ACC112 (cell line): Measurements from ENCODE around the gene CAMTA1.
"Not testable (repeated sequence)": the region's sequence is repeated elsewhere in the genome, so short reads cannot be mapped to it uniquely, and the experiment has no call there.

Experiments
- H2AFZ ChIP-seq: fragments of 200-600 bp; sonication (generic); one replicate; pipeline ENCODE4 v1.6.0; 2017; ENCODE audit warnings: antibody characterized with exemption, low read length; ENCODE audit not compliant: unreplicated experiment
- H3K27ac ChIP-seq: fragments of 200-600 bp; sonication (generic); 2 replicates; pipeline ENCODE4 v1.5.1; 2014; ENCODE audit warnings: low read depth, mild to moderate bottlenecking, antibody characterized with exemption, low read length, moderate library complexity
- H3K27me3 ChIP-seq: fragments of 200-600 bp; sonication (generic); 2 replicates; pipeline ENCODE4 v1.6.1; 2014; ENCODE audit warnings: mild to moderate bottlenecking, antibody characterized with exemption, low read length, moderate library complexity, mixed read lengths; ENCODE audit not compliant: insufficient read depth
- H3K36me3 ChIP-seq: fragments of 200-600 bp; sonication (generic); 2 replicates; pipeline ENCODE4 v1.6.1; 2016; ENCODE audit warnings: mild to moderate bottlenecking, antibody characterized with exemption, low read length, moderate library complexity, mixed read lengths; ENCODE audit not compliant: insufficient read depth
- H3K4me1 ChIP-seq: fragments of 200-600 bp; sonication (generic); one replicate; pipeline ENCODE4 v1.6.1; 2016; ENCODE audit warnings: low read length, mixed read lengths; ENCODE audit not compliant: insufficient read depth, unreplicated experiment, control insufficient read depth
- H3K4me3 ChIP-seq: fragments of 200-600 bp; sonication (generic); 2 replicates; pipeline ENCODE4 v1.5.1; 2014; ENCODE audit warnings: mild to moderate bottlenecking, low read depth, low read length
- H3K79me2 ChIP-seq: fragments of 200-600 bp; sonication (generic); one replicate; pipeline ENCODE4 v1.6.0; 2016; ENCODE audit warnings: low read length; ENCODE audit not compliant: control insufficient read depth, unreplicated experiment, insufficient read depth

The CAMTA1 gene

GRCh38 chr1:7680955-7681268 lies 895.7 kb downstream of the CAMTA1 start:
- Histone ChIP-seq H3K36me3 (no peaks in the 10 kb centered on the region), H2AFZ (peak overlapping the region; percentile 57)

GRCh38 chr1:7681401-7681800 lies 896.1 kb downstream of the CAMTA1 start:
- Histone ChIP-seq H3K4me1 (no peaks in the 10 kb centered on the region), H3K36me3 (no peaks in the 10 kb centered on the region), H3K27me3 (peaks cover 32% of the 10 kb centered on the region), H3K4me3 (no peak overlapping the region; the same call in 1 of the 2 replicates), H3K27ac (no peak overlapping the region), H2AFZ (no peak overlapping the region), H3K79me2 (no peaks in the 10 kb centered on the region)

More at GRCh38 chr1:7680955-7681268, 895.7 kb downstream of the CAMTA1 start:
- Histone ChIP-seq H3K27me3 (peaks cover 32% of the 10 kb centered on the region), H3K27ac (no peak overlapping the region), H3K79me2 (no peaks in the 10 kb centered on the region), H3K4me1 (no peaks in the 10 kb centered on the region), H3K4me3 (peak overlapping the region; percentile 91)

GRCh38 chr1:7683521-7683920 lies 898.3 kb downstream of the CAMTA1 start:
- H3K79me2 ChIP-seq: no peaks in the 10 kb centered on the region
- no peak overlapping the region for H3K4me3 ChIP-seq
- no peak overlapping the region for H3K27ac ChIP-seq
- H3K4me1 ChIP-seq: no peaks in the 10 kb centered on the region
- no peaks in the 10 kb centered on the region for H3K36me3 ChIP-seq
- no peak overlapping the region for H2AFZ ChIP-seq
- H3K27me3 ChIP-seq: peaks cover 44% of the 10 kb centered on the region

DNA sequence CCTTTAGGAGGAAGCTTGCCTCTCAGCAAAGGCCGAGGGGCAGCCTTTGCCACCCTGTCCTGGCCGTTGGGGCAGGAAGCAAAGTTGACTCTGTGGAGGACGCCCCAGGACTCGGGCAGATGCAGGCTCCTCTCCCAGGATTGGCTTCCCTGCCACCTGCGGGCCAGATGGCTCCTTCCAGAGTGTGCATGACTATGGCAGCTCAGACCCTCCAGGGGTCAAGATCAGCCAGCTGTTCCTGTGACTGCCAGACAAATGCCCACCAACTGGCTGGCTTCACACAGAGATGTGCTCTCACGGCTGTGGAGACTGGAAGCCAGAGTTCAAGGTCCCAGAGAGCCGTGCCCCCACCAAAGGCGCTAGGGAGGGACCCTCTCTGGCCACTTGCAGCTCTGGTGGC lies 898.9 kb downstream of the CAMTA1 start:
- Histone ChIP-seq H2AFZ (no peak overlapping the region), H3K79me2 (no peaks in the 10 kb centered on the region), H3K27ac (no peak overlapping the region), H3K27me3 (peaks cover 39% of the 10 kb centered on the region), H3K4me3 (no peak overlapping the region), H3K4me1 (no peaks in the 10 kb centered on the region), H3K36me3 (no peaks in the 10 kb centered on the region)

GRCh38 chr1:7684861-7685635 lies 899.8 kb downstream of the CAMTA1 start:
- Histone ChIP-seq H3K36me3 (no peaks in the 10 kb centered on the region), H3K4me1 (no peaks in the 10 kb centered on the region), H3K79me2 (no peaks in the 10 kb centered on the region), H2AFZ (no peak overlapping the region), H3K27me3 (peaks cover 41% of the 10 kb centered on the region), H3K27ac (no peak overlapping the region), H3K4me3 (no peak overlapping the region)

- Histone ChIP-seq H3K79me2 (no peaks in the 10 kb centered on the region), H3K27ac (no peak overlapping the region), H3K36me3 (no peaks in the 10 kb centered on the region), H3K4me1 (no peaks in the 10 kb centered on the region), H2AFZ (no peak overlapping the region), H3K4me3 (no peak overlapping the region), H3K27me3 (peaks cover 47% of the 10 kb centered on the region)
Measured at GRCh38 chr1:7686301-7686850, 901.1 kb downstream of the CAMTA1 start.

GRCh38 chr1:7687411-7687810 lies 902.2 kb downstream of the CAMTA1 start:
- Histone ChIP-seq H3K4me1 (no peaks in the 10 kb centered on the region), H3K79me2 (no peaks in the 10 kb centered on the region), H2AFZ (no peak overlapping the region), H3K27me3 (peaks cover 55% of the 10 kb centered on the region), H3K4me3 (no peak overlapping the region), H3K36me3 (no peaks in the 10 kb centered on the region), H3K27ac (no peak overlapping the region)

- no peak overlapping the region for H3K4me3 ChIP-seq
- H2AFZ ChIP-seq: no peak overlapping the region
- H3K36me3 ChIP-seq: no peaks in the 10 kb centered on the region
- no peak overlapping the region for H3K27ac ChIP-seq
- peaks cover 68% of the 10 kb centered on the region for H3K27me3 ChIP-seq
- no peaks in the 10 kb centered on the region for H3K4me1 ChIP-seq
- no peaks in the 10 kb centered on the region for H3K79me2 ChIP-seq
Measured at GRCh38 chr1:7688659-7689058, 903.4 kb downstream of the CAMTA1 start.

- not testable (repeated sequence) for H3K36me3 ChIP-seq, H2AFZ ChIP-seq, H3K4me3 ChIP-seq, H3K4me1 ChIP-seq, H3K79me2 ChIP-seq, H3K27ac ChIP-seq
- peaks cover 73% of the 10 kb centered on the region for H3K27me3 ChIP-seq
Measured at GRCh38 chr1:7689307-7689706, 904.1 kb downstream of the CAMTA1 start.

DNA sequence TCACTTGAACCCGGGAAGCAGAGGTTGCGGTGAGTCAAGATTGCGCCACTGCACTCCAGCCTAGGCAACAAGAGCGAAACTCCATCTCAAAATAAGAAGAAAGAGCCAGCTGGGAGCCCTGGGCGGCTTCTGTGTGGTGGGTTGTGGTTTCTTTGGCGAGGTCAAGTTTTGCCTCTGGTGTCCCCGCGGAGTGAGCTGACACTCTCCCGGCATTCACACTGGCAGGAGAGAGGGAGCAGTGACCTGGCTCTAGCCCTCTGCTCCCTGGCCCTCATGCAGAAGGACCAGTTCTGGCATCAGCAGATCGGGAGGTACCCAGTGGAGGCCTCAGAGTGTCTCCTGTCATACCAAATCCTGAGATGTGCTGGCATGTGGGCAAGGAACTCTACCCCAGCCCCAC lies 904.8 kb downstream of the CAMTA1 start:
- no peak overlapping the region for H3K27ac ChIP-seq
- no peaks in the 10 kb centered on the region for H3K36me3 ChIP-seq
- H3K27me3 ChIP-seq: peaks cover 72% of the 10 kb centered on the region
- no peak overlapping the region for H3K4me3 ChIP-seq
- no peaks in the 10 kb centered on the region for H3K4me1 ChIP-seq
- H3K79me2 ChIP-seq: no peaks in the 10 kb centered on the region
- H2AFZ ChIP-seq: no peak overlapping the region

GRCh38 chr1:7690496-7691182 lies 905.4 kb downstream of the CAMTA1 start:
- H3K4me3 ChIP-seq: no peak overlapping the region
- no peak overlapping the region for H2AFZ ChIP-seq
- H3K36me3 ChIP-seq: no peaks in the 10 kb centered on the region
- peaks cover 72% of the 10 kb centered on the region for H3K27me3 ChIP-seq
- no peaks in the 10 kb centered on the region for H3K4me1 ChIP-seq
- H3K27ac ChIP-seq: no peak overlapping the region
- H3K79me2 ChIP-seq: no peaks in the 10 kb centered on the region
